GM12891 (cell line): Measurements from ENCODE around the gene FES.

Source experiments
- POLR2AphosphoS5 ChIP-seq: IDR thresholded peaks from 2 replicates; pipeline ENCODE4 v1.6.1; 2011; ENCODE audit warnings: low read depth, low read length, control low read depth
- SPI1 ChIP-seq: IDR thresholded peaks from 2 replicates; pipeline ENCODE4 v1.6.1; 2011; ENCODE audit warnings: low read depth, low read length, control low read depth

DNA sequence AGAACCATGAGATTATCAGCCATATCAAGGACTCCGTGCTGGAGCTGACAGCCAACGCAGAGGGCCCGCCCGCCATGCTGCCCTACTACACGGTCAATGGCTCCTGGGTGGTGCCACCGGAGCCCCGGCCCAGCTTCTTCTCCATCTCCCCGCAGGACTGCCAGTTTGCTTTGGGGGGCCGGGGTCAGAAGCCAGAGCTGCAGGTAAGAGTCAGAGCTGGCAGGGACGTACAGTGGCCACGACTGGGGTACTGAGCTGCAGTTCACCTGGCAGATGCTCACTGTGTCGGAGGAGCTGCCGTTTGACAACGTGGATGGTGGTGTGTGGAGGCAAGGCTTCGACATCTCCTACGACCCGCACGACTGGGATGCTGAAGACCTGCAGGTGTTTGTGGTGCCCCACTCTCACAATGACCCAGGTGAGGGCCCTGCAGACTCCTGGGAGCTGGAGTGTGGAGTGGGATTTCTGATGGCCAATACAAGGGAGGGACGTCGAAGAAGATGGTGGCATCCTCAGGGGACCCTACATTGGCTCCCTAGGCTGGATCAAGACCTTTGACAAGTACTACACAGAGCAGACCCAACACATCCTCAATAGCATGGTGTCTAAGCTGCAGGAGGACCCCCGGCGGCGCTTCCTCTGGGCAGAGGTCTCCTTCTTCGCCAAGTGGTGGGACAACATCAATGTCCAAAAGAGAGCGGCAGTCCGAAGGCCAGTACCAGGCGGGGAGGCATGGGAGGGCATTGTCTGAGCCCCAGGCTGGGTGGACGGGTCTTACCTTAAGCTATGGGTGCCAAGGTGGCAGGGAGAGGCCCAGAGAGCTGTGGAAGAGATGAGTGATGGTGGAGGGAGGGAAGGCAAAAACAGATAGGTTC is 21.2 kb downstream of the FES start:
- TF ChIP-seq POLR2AphosphoS5, result no peak
- no peak for TF ChIP-seq SPI1
